ENCODE data around the gene SYT17. TPM values are rescaled to one million over a fixed set of nuclear protein-coding genes. Genes with fewer than 3 reads are reported as not detected.

The SYT17 gene
- total RNA-seq, 1 experiment from 2014 or later: 11.8 TPM

- Histone ChIP-seq H3K9me2 (replicated peaks; ENCODE audit: low read length) (no peaks in the 10 kb centered on the region), H3K79me2 (ENCODE audit: low read length) (no peaks in the 10 kb centered on the region), H3F3A (ENCODE audit: low read length, unreplicated experiment) (no peaks in the 10 kb centered on the region), H2AFZ (ENCODE audit: low read length) (no peak overlapping the region), H3K4me1 (ENCODE audit: insufficient read depth, low read length) (peaks cover 21% of the 10 kb centered on the region), H3K4me3 (ENCODE audit: low read length) (no peak overlapping the region), H3K36me3 (ENCODE audit: low read depth, low read length) (no peaks in the 10 kb centered on the region), H3K9me3 (ENCODE audit: low read length) (no peaks in the 10 kb centered on the region), H3K27ac (ENCODE audit: low read length) (no peak overlapping the region), H3K4me2 (ENCODE audit: low read length) (no peak overlapping the region), H3K9ac (ENCODE audit: low read length) (no peak overlapping the region), H4K20me1 (ENCODE audit: low read length) (no peaks in the 10 kb centered on the region), H3K27me3 (ENCODE audit: low read length) (no peaks in the 10 kb centered on the region)
- BruUV-seq (replicated peaks): no TSS peak
- intact Hi-C loops (cut with micrococcal nuclease): no loop called here
- TF ChIP-seq EZH2phosphoT487 (IDR thresholded peaks at IDR 0.05; ENCODE audit: borderline replicate concordance, low read length) (no peak), CTCF (conservative IDR thresholded peaks at IDR 0.05; ENCODE audit: low read depth, low read length) (no peak), EZH2 (IDR thresholded peaks at IDR 0.05; ENCODE audit: low read length, unreplicated experiment) (no peak)
- DNase-seq (no peak), ATAC-seq (no peak)
- CTCF ChIA-PET: no interaction called here
- POLR2A ChIA-PET (ENCODE audit: unreplicated experiment): no interaction called here
Measured at GRCh38 chr16:19127205-19127604, 40.8 kb upstream of the SYT17 start.

DNA sequence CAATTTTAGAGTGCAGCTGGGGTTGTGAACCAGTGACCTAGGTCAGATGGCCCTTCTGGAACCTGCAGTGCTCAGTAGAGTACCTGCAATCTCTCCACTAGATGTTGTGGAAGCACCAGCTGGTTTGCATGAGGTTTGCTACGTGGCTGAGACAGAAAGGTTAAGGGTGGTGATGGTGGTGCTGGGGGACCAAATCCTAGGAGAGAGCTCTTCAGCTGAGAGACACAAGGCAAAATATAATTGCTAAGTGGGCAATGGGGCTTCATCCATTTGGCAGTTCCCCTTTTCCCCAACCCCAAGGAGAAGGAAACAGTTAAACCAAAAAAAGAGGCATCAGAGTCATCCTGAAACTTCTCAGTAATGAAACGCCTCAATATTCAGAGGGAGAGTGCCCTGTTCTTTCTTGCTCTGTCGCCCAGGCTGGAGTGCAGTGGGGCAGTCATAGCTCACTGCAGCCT lies 40.3 kb upstream of the SYT17 start:
- ATAC-seq (no peak), DNase-seq (no peak)
- no TSS peak for BruUV-seq (replicated peaks)
- H3K27ac ChIP-seq (ENCODE audit: low read length): no peak overlapping the region
- H3K27me3 ChIP-seq (ENCODE audit: low read length): no peaks in the 10 kb centered on the region
- H4K20me1 ChIP-seq (ENCODE audit: low read length): no peaks in the 10 kb centered on the region
- H3K9ac ChIP-seq (ENCODE audit: low read length): no peak overlapping the region
- ChIA-PET POLR2A (ENCODE audit: unreplicated experiment) (no interaction called here), CTCF (no interaction called here)
- no peak overlapping the region for H2AFZ ChIP-seq (ENCODE audit: low read length)
- H3K4me2 ChIP-seq (ENCODE audit: low read length): no peak overlapping the region
- H3K9me3 ChIP-seq (ENCODE audit: low read length): no peaks in the 10 kb centered on the region
- H3K4me1 ChIP-seq (ENCODE audit: insufficient read depth, low read length): peaks cover 21% of the 10 kb centered on the region
- no peaks in the 10 kb centered on the region for H3K79me2 ChIP-seq (ENCODE audit: low read length)
- no peaks in the 10 kb centered on the region for H3K9me2 ChIP-seq (replicated peaks; ENCODE audit: low read length)
- H3K4me3 ChIP-seq (ENCODE audit: low read length): no peak overlapping the region
- H3F3A ChIP-seq (ENCODE audit: low read length, unreplicated experiment): no peaks in the 10 kb centered on the region
- H3K36me3 ChIP-seq (ENCODE audit: low read depth, low read length): no peaks in the 10 kb centered on the region
- intact Hi-C loops (cut with micrococcal nuclease): no loop called here
- TF ChIP-seq EZH2 (IDR thresholded peaks at IDR 0.05; ENCODE audit: low read length, unreplicated experiment): no peak
- TF ChIP-seq CTCF (conservative IDR thresholded peaks at IDR 0.05; ENCODE audit: low read depth, low read length): no peak
- no peak for TF ChIP-seq EZH2phosphoT487 (IDR thresholded peaks at IDR 0.05; ENCODE audit: borderline replicate concordance, low read length)

- intact Hi-C loops (cut with micrococcal nuclease): no loop called here
- Histone ChIP-seq H3K27ac (ENCODE audit: low read length) (no peak overlapping the region), H3K27me3 (ENCODE audit: low read length) (no peaks in the 10 kb centered on the region), H3K9me2 (replicated peaks; ENCODE audit: low read length) (no peaks in the 10 kb centered on the region), H3K36me3 (ENCODE audit: low read depth, low read length) (no peaks in the 10 kb centered on the region), H3K4me3 (ENCODE audit: low read length) (no peak overlapping the region), H3K4me1 (ENCODE audit: insufficient read depth, low read length) (peaks cover 21% of the 10 kb centered on the region), H3K9me3 (ENCODE audit: low read length) (no peaks in the 10 kb centered on the region), H4K20me1 (ENCODE audit: low read length) (no peaks in the 10 kb centered on the region), H3F3A (ENCODE audit: low read length, unreplicated experiment) (no peaks in the 10 kb centered on the region), H2AFZ (ENCODE audit: low read length) (no peak overlapping the region), H3K4me2 (ENCODE audit: low read length) (no peak overlapping the region), H3K79me2 (ENCODE audit: low read length) (no peaks in the 10 kb centered on the region), H3K9ac (ENCODE audit: low read length) (no peak overlapping the region)
- BruUV-seq (replicated peaks): no TSS peak
- ChIA-PET POLR2A (ENCODE audit: unreplicated experiment) (no interaction called here), CTCF (no interaction called here)
- ATAC-seq: no peak
- TF ChIP-seq CTCF (conservative IDR thresholded peaks at IDR 0.05; ENCODE audit: low read depth, low read length): no peak
- TF ChIP-seq EZH2phosphoT487 (IDR thresholded peaks at IDR 0.05; ENCODE audit: borderline replicate concordance, low read length): no peak
- no peak for TF ChIP-seq EZH2 (IDR thresholded peaks at IDR 0.05; ENCODE audit: low read length, unreplicated experiment)
- no peak for DNase-seq
Measured at GRCh38 chr16:19128454-19129200, 39.4 kb upstream of the SYT17 start.
